ENCODE data around the gene CLEC3A. TPM values are rescaled to one million over a fixed set of nuclear protein-coding genes. Genes with fewer than 3 reads are reported as not detected.

Gene CLEC3A
- not detected for total RNA-seq

GRCh38 chr16:78022347-78023060, at the start of gene CLEC3A:
CLEC3A (plus strand) TSS chr16:78022548; CDS start chr16:78022627, 79 bp downstream.
- TF ChIP-seq CTCF (IDR thresholded peaks at IDR 0.05 in 4 of 5, conservative IDR thresholded peaks at IDR 0.05 in 1 of 5) (no peak), POLR2A (IDR thresholded peaks at IDR 0.05) (no peak)
- no peak within 1 kb of the TSS for H3K4me3 ChIP-seq
- no peak for ATAC-seq
- intact Hi-C loops (cut with DNase I; ENCODE audit: low total_unique reads) (no loop called here), in situ Hi-C loops (cut with MboI; ENCODE audit: low sequenced_read_pairs in 4 of 4) (no loop called here)
- DNase-seq, result no peak
- H3K4me1 ChIP-seq, result no peaks in the 10 kb centered on the region
- H3K27ac ChIP-seq, result no peak within 1 kb of the TSS
- H3K9me3 ChIP-seq, result no peaks in the 10 kb centered on the region
- no peaks in the 10 kb centered on the region for H3K27me3 ChIP-seq
- no peaks in the 10 kb centered on the region for H3K36me3 ChIP-seq

DNA sequence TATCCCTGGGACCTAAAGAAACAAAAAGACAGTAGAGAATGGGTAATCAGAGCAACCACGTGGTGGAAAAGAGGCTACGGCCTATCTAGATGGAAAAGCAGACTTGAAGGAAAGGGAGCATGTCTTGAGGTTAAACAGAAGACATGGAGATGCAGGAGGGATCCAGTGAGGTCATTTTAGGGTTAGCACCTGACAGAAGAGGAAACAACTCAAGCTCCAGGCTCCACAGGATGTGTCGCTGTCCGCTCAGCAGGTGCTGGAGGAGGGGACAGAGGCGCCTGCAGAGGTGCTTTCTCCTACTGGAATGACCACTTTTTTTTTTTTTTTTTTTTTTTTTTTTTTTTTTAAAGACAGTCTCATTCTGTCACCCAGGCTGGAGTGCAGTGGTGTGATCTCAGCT, 47.5 kb upstream of the CLEC3A start:
- ATAC-seq, result no peak

GRCh38 chr16:77975942-77976341, 46.4 kb upstream of the CLEC3A start:
- H3K27me3 ChIP-seq, result no peaks in the 10 kb centered on the region
- no peak overlapping the region for H3K27ac ChIP-seq
- in situ Hi-C loops (cut with MboI; ENCODE audit: low sequenced_read_pairs in 4 of 4) (loop anchor here in 1 of 4 donors (10.0 kb wide), 1 partner anchor 301 kb away; no protein-coding TSS in a partner anchor), intact Hi-C loops (cut with DNase I; ENCODE audit: low total_unique reads) (no loop called here)
- DNase-seq, result no peak
- no peak overlapping the region for H3K4me3 ChIP-seq
- no peaks in the 10 kb centered on the region for H3K9me3 ChIP-seq
- H3K36me3 ChIP-seq, result no peaks in the 10 kb centered on the region
- no peak for ATAC-seq
- TF ChIP-seq CTCF (IDR thresholded peaks at IDR 0.05 in 4 of 5, conservative IDR thresholded peaks at IDR 0.05 in 1 of 5), result no peak
- TF ChIP-seq POLR2A (IDR thresholded peaks at IDR 0.05), result no peak
- H3K4me1 ChIP-seq, result no peaks in the 10 kb centered on the region

More for the DNA sequence above, 47.5 kb upstream of the CLEC3A start:
- no peaks in the 10 kb centered on the region for H3K9me3 ChIP-seq
- H3K4me3 ChIP-seq, result no peak overlapping the region
- H3K4me1 ChIP-seq, result no peaks in the 10 kb centered on the region
- no peaks in the 10 kb centered on the region for H3K36me3 ChIP-seq
- no peaks in the 10 kb centered on the region for H3K27me3 ChIP-seq
- intact Hi-C loops (cut with DNase I; ENCODE audit: low total_unique reads) (no loop called here), in situ Hi-C loops (cut with MboI; ENCODE audit: low sequenced_read_pairs in 4 of 4) (loop anchor here (5.0 to 25.0 kb wide), 3 partner anchors 298 to 738 kb away; no protein-coding TSS in a partner anchor)
- H3K27ac ChIP-seq, result no peak overlapping the region
- no peak for DNase-seq
- TF ChIP-seq POLR2A (IDR thresholded peaks at IDR 0.05), result no peak
- no peak for TF ChIP-seq CTCF (IDR thresholded peaks at IDR 0.05 in 4 of 5, conservative IDR thresholded peaks at IDR 0.05 in 1 of 5)

DNA sequence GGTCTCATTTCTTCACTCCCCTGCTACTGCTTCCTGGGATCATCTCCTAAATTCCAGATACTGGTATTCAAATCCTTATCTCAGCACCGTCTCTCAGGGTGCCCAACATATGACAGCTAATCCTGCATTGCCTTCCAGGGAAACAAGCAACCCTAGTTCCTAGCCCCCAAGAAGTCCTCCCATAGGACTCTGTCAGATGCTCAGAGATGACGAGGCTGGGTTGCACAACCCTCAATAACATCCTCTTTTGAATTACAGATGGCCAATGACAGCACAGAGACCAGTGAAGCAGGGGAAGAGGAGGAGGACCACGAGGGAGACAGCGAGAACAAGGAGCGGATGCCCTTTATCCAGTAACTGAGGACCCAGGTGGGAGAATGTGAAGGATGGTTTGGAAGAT, 45.0 kb upstream of the CLEC3A start:
- no peak for DNase-seq
- Histone ChIP-seq H3K4me1 (no peaks in the 10 kb centered on the region), H3K4me3 (no peak overlapping the region), H3K27me3 (no peaks in the 10 kb centered on the region), H3K36me3 (no peaks in the 10 kb centered on the region), H3K27ac (no peak overlapping the region), H3K9me3 (no peaks in the 10 kb centered on the region)
- in situ Hi-C loops (cut with MboI; ENCODE audit: low sequenced_read_pairs in 4 of 4) (loop anchor here in 1 of 4 donors (10.0 kb wide), 1 partner anchor 303 kb away; no protein-coding TSS in a partner anchor), intact Hi-C loops (cut with DNase I; ENCODE audit: low total_unique reads) (no loop called here)
- ATAC-seq, result no peak
- no peak for TF ChIP-seq CTCF (IDR thresholded peaks at IDR 0.05 in 4 of 5, conservative IDR thresholded peaks at IDR 0.05 in 1 of 5)
- no peak for TF ChIP-seq POLR2A (IDR thresholded peaks at IDR 0.05)
